Dendritic cell treated with granulocyte-macrophage colony-stimulating factor and Interleukin-4, amounts not matched to agents 40 ng/mL and 50 ng/mL, for 4 days (primary cell): ENCODE measurements around the gene TTLL5.

Experiments used
- H3K27ac Mint-ChIP-seq: one replicate; pipeline ENCODE4 v1.8.0; 2022; ENCODE audit warnings: mild to moderate bottlenecking, mixed read lengths
- H3K27me3 Mint-ChIP-seq: one replicate; pipeline ENCODE4 v1.8.0; 2022; ENCODE audit warnings: mild to moderate bottlenecking, mixed read lengths
- H3K36me3 Mint-ChIP-seq: one replicate; pipeline ENCODE4 v1.8.0; 2022; ENCODE audit warnings: low read depth, mixed read lengths
- H3K4me1 Mint-ChIP-seq: one replicate; pipeline ENCODE4 v1.8.0; 2022; ENCODE audit warnings: low read depth, mixed read lengths
- H3K4me3 Mint-ChIP-seq: one replicate; pipeline ENCODE4 v1.8.0; 2022; ENCODE audit warnings: mild to moderate bottlenecking, moderate library complexity, mixed read lengths
- H3K9me3 Mint-ChIP-seq: one replicate; pipeline ENCODE4 v1.8.0; 2022; ENCODE audit warnings: mixed read lengths
- intact Hi-C: fragments of 100-400 bp; cut with micrococcal nuclease; formaldehyde crosslinking; loops from one replicate; pipeline ENCODE4 v1.15.0; 2022

TTLL5 gene

DNA sequence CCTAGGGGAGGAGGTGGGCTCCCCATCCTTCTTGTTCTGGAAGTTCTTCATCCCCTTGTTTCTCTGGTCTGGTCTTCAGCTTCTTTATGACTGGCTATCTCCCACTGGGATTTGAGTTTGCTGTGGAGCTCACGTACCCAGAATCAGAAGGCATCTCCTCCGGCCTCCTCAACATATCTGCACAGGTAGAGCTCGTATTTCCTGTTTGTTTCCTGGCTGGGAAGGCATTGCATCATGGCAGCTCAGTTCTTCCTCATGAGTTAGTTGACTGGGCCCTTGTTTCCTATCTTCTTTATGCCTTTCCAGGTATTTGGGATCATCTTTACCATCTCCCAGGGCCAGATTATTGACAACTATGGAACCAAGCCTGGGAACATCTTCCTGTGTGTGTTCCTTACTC, 20.2 kb upstream of the TTLL5 start:
- intact Hi-C loops, result no loop called here
- Mint-ChIP-seq H3K36me3 (peaks cover 100% of the 10 kb centered on the region), H3K4me3 (no peak overlapping the region), H3K27ac (peak overlapping the region; percentile 10), H3K9me3 (no peaks in the 10 kb centered on the region), H3K4me1 (peaks cover 11% of the 10 kb centered on the region), H3K27me3 (no peaks in the 10 kb centered on the region)

DNA sequence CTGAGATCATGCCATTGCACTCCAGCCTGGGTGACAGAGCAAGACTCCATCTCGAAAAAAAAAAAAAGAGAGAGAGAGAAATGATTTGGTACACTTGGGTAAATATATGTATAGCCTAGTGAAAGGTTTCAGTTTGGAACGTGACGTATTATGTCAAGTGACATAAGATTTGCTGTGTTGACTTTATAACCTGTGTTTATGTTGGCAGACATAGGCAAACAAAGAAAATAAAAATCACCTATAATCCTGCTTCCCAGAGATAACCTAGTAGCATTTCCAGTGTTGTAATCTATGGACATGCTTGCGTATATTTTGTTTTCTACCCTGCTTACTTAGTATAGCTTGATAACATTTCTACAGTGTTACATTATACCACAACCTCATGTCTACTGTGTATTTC, 17.1 kb upstream of the TTLL5 start:
- Mint-ChIP-seq H3K4me3 (no peak overlapping the region), H3K27ac (no peak overlapping the region), H3K27me3 (no peaks in the 10 kb centered on the region), H3K9me3 (no peaks in the 10 kb centered on the region), H3K4me1 (peaks cover 11% of the 10 kb centered on the region), H3K36me3 (peaks cover 100% of the 10 kb centered on the region)
- intact Hi-C loops, result no loop called here

- Mint-ChIP-seq H3K36me3 (peaks cover 100% of the 10 kb centered on the region), H3K27me3 (no peaks in the 10 kb centered on the region), H3K27ac (no peak overlapping the region), H3K4me3 (no peak overlapping the region), H3K9me3 (no peaks in the 10 kb centered on the region), H3K4me1 (peaks cover 11% of the 10 kb centered on the region)
- intact Hi-C loops, result no loop called here
Observed at GRCh38 chr14:75645056-75645455, 16.0 kb upstream of the TTLL5 start.

DNA sequence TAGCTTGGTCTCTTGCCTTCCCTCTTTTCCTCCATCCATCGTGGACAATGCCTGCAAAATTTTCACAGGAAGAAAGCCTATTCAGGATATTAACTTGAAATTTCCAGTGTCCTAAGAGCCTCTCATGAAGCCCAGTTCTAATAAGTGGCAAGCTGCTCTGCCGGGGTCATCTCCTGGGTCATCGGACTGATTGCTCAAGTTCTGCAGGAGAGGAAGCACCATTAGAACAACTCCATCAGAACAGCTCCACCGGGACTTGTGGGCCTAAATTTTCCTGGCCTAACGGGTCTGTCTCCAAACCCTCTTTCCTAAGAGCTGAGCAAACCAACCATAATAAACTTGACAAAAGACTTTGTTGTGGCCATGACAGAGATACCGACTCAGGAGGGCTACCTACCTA, 14.3 kb upstream of the TTLL5 start:
- Mint-ChIP-seq H3K27me3 (no peaks in the 10 kb centered on the region), H3K9me3 (no peaks in the 10 kb centered on the region), H3K27ac (no peak overlapping the region), H3K4me1 (peaks cover 27% of the 10 kb centered on the region), H3K36me3 (peaks cover 100% of the 10 kb centered on the region), H3K4me3 (no peak overlapping the region)
- intact Hi-C loops, result no loop called here

GRCh38 chr14:75647640-75648039, 13.4 kb upstream of the TTLL5 start:
- Mint-ChIP-seq H3K36me3 (peaks cover 98% of the 10 kb centered on the region), H3K9me3 (no peaks in the 10 kb centered on the region), H3K27ac (no peak overlapping the region), H3K4me3 (no peak overlapping the region), H3K27me3 (no peaks in the 10 kb centered on the region), H3K4me1 (peaks cover 29% of the 10 kb centered on the region)
- intact Hi-C loops, result no loop called here

- Mint-ChIP-seq H3K9me3 (no peaks in the 10 kb centered on the region), H3K36me3 (peaks cover 98% of the 10 kb centered on the region), H3K4me1 (peaks cover 29% of the 10 kb centered on the region), H3K27me3 (no peaks in the 10 kb centered on the region), H3K4me3 (no peak overlapping the region), H3K27ac (no peak overlapping the region)
- intact Hi-C loops, result no loop called here
Observed at GRCh38 chr14:75648066-75648838, 12.8 kb upstream of the TTLL5 start.

GRCh38 chr14:75649337-75649736, 11.7 kb upstream of the TTLL5 start:
- no peaks in the 10 kb centered on the region for H3K27me3 Mint-ChIP-seq
- H3K4me3 Mint-ChIP-seq, result no peak overlapping the region
- peaks cover 29% of the 10 kb centered on the region for H3K4me1 Mint-ChIP-seq
- no peaks in the 10 kb centered on the region for H3K9me3 Mint-ChIP-seq
- H3K36me3 Mint-ChIP-seq, result peaks cover 92% of the 10 kb centered on the region
- intact Hi-C loops, result no loop called here
- no peak overlapping the region for H3K27ac Mint-ChIP-seq

DNA sequence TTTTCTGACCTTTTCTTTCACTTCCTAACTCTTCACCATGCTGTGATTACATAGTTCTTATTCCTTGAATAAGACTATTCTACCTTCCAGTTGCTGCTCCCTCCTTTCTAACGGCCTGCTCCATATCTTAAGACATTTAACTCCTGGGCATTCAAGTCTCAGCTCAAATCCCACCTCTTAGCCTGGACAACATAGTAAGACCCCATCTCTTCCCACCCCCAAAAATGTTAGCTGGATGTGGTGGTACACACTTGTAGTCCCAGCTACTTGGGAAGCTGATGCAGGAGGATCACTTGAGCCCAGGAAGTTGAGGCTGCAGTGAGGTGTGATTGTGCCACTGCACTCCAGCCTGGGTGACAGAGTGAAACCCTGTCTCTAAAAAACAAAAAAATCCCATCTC, 11.3 kb upstream of the TTLL5 start:
- Mint-ChIP-seq H3K27me3 (no peaks in the 10 kb centered on the region), H3K4me3 (no peak overlapping the region), H3K27ac (no peak overlapping the region), H3K4me1 (peaks cover 29% of the 10 kb centered on the region), H3K9me3 (no peaks in the 10 kb centered on the region), H3K36me3 (peaks cover 92% of the 10 kb centered on the region)
- intact Hi-C loops, result no loop called here

DNA sequence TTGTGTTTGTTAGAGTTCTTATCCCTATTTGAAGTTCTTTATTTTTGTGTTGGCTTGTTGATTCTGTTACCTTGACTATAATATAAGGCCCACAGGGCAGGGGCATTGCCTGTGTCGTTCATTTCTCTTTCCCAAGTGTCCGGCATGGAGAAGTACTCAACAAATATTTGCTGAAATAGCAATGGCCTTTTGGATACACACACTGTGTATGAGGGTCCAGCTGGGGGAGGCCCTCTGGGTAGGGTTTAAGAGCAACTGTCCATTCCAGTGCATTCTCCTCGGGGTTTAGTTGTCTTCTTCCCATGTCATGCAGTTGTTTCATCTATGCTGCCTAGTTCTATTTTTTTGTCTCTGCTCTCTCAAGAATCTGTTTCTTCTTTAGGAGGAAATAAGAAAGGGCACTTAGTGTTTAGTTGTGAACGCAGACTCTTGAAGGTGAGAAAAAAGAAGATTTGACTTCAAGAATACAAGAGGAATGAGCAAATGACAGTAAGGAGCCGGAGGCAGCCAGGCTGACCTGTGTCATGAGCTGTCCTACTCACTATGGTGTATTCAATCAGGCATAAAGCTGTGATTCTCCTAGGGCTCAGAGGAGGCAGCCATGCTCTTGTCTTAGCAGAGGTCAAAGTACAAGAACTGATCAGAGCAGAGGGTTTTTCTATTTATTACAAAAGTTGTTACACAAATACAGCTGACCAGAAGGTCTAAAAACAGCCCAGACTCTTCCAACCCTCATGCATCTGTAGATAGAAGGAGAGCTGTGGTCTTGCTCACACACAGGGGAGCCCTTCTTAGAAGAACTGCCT, 10.6 kb upstream of the TTLL5 start:
- H3K4me3 Mint-ChIP-seq, result no peak overlapping the region
- H3K36me3 Mint-ChIP-seq, result peaks cover 92% of the 10 kb centered on the region
- H3K27me3 Mint-ChIP-seq, result no peaks in the 10 kb centered on the region
- H3K9me3 Mint-ChIP-seq, result no peaks in the 10 kb centered on the region
- H3K4me1 Mint-ChIP-seq, result peaks cover 29% of the 10 kb centered on the region
- intact Hi-C loops, result no loop called here
- peak overlapping the region; percentile 68 for H3K27ac Mint-ChIP-seq

GRCh38 chr14:75653563-75653962, 7.5 kb upstream of the TTLL5 start:
- intact Hi-C loops, result no loop called here

GRCh38 chr14:75654127-75654732, 6.8 kb upstream of the TTLL5 start:
- no peak overlapping the region for H3K27ac Mint-ChIP-seq
- H3K4me1 Mint-ChIP-seq, result peaks cover 23% of the 10 kb centered on the region
- intact Hi-C loops, result loop anchor here (1.0 kb wide), 1 partner anchor 77 kb away; no protein-coding TSS in a partner anchor
- H3K27me3 Mint-ChIP-seq, result no peaks in the 10 kb centered on the region
- no peaks in the 10 kb centered on the region for H3K9me3 Mint-ChIP-seq
- no peak overlapping the region for H3K4me3 Mint-ChIP-seq
- H3K36me3 Mint-ChIP-seq, result peaks cover 66% of the 10 kb centered on the region

More at GRCh38 chr14:75653563-75653962, 7.5 kb upstream of the TTLL5 start:
- Mint-ChIP-seq H3K27me3 (no peaks in the 10 kb centered on the region), H3K4me3 (no peak overlapping the region), H3K4me1 (peaks cover 19% of the 10 kb centered on the region), H3K27ac (peak overlapping the region; percentile 52), H3K36me3 (peaks cover 73% of the 10 kb centered on the region), H3K9me3 (no peaks in the 10 kb centered on the region)

DNA sequence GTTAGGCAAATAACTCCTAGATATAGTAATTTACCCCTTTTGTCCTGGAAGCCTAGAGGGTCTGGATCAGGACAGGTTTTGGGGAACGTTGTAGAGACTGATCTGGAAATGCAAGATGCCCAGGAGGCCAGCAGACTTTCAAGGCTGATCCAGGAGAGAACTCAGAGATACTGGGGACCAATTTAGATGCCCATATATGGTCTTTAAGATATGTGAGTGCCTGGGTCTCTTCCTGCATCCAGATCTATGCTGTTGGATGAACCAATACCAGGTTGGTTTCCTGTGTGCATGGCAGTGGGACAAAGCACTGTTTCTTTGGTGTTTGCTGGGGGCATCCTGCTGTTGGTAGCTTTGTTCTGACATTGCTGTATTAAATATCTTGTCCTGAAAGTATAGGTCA, 5.8 kb upstream of the TTLL5 start:
- Mint-ChIP-seq H3K4me1 (peaks cover 31% of the 10 kb centered on the region), H3K4me3 (no peak overlapping the region), H3K9me3 (no peaks in the 10 kb centered on the region), H3K27ac (no peak overlapping the region), H3K36me3 (peaks cover 56% of the 10 kb centered on the region), H3K27me3 (no peaks in the 10 kb centered on the region)
- intact Hi-C loops, result no loop called here

GRCh38 chr14:75657331-75657730, 3.7 kb upstream of the TTLL5 start:
- no peak overlapping the region for H3K4me3 Mint-ChIP-seq
- H3K4me1 Mint-ChIP-seq, result peaks cover 20% of the 10 kb centered on the region
- H3K27ac Mint-ChIP-seq, result no peak overlapping the region
- no peaks in the 10 kb centered on the region for H3K27me3 Mint-ChIP-seq
- H3K9me3 Mint-ChIP-seq, result no peaks in the 10 kb centered on the region
- intact Hi-C loops, result no loop called here
- peaks cover 49% of the 10 kb centered on the region for H3K36me3 Mint-ChIP-seq

GRCh38 chr14:75658957-75659356, 2.1 kb upstream of the TTLL5 start:
- Mint-ChIP-seq H3K27ac (no peak overlapping the region), H3K27me3 (no peaks in the 10 kb centered on the region), H3K36me3 (peaks cover 38% of the 10 kb centered on the region), H3K4me1 (peaks cover 20% of the 10 kb centered on the region), H3K4me3 (no peak overlapping the region), H3K9me3 (no peaks in the 10 kb centered on the region)
- intact Hi-C loops, result no loop called here
